ENCODE data around the gene GCK. TPM values are rescaled to one million over a fixed set of nuclear protein-coding genes. Genes with fewer than 3 reads are reported as not detected.

Gene GCK
- total RNA-seq, 1 donor from 2014 or later: 1.7 TPM

- no peak for TF ChIP-seq POLR2A (IDR thresholded peaks at IDR 0.05)
- no peak for TF ChIP-seq CTCF (IDR thresholded peaks at IDR 0.05)
- TF ChIP-seq POLR2AphosphoS5 (IDR thresholded peaks at IDR 0.05; ENCODE audit: insufficient read depth in 1 of 2, low read depth in 1 of 2): no peak
- H3K9me3 ChIP-seq: no peaks in the 10 kb centered on the region
Observed at GRCh38 chr7:44213877-44214388, 24.7 kb upstream of the GCK start.

GRCh38 chr7:44213206-44213876 lies 24.1 kb upstream of the GCK start:
- no peak for DNase-seq (ENCODE audit: extremely low spot score in 2 of 2)
- H3K4me1 ChIP-seq: no peaks in the 10 kb centered on the region
- H3K36me3 ChIP-seq: peaks cover 0 to 47% of the 10 kb centered on the region in 2 donors
- H3K27ac ChIP-seq: no peak overlapping the region
- no peaks in the 10 kb centered on the region for H3K27me3 ChIP-seq
- no peaks in the 10 kb centered on the region for H3K9me3 ChIP-seq
- no peak for TF ChIP-seq POLR2A (IDR thresholded peaks at IDR 0.05)
- TF ChIP-seq CTCF (IDR thresholded peaks at IDR 0.05): no peak
- TF ChIP-seq POLR2AphosphoS5 (IDR thresholded peaks at IDR 0.05; ENCODE audit: insufficient read depth in 1 of 2, low read depth in 1 of 2): no peak
- no peak overlapping the region for H3K4me3 ChIP-seq
- intact Hi-C loops (cut with DNase I): no loop called here

More at GRCh38 chr7:44213877-44214388, 24.7 kb upstream of the GCK start:
- DNase-seq (ENCODE audit: extremely low spot score in 2 of 2): no peak
- Histone ChIP-seq H3K4me1 (no peaks in the 10 kb centered on the region), H3K36me3 (peaks cover 0 to 41% of the 10 kb centered on the region in 2 donors), H3K27me3 (no peaks in the 10 kb centered on the region), H3K27ac (no peak overlapping the region), H3K4me3 (no peak overlapping the region)
- intact Hi-C loops (cut with DNase I): no loop called here

DNA sequence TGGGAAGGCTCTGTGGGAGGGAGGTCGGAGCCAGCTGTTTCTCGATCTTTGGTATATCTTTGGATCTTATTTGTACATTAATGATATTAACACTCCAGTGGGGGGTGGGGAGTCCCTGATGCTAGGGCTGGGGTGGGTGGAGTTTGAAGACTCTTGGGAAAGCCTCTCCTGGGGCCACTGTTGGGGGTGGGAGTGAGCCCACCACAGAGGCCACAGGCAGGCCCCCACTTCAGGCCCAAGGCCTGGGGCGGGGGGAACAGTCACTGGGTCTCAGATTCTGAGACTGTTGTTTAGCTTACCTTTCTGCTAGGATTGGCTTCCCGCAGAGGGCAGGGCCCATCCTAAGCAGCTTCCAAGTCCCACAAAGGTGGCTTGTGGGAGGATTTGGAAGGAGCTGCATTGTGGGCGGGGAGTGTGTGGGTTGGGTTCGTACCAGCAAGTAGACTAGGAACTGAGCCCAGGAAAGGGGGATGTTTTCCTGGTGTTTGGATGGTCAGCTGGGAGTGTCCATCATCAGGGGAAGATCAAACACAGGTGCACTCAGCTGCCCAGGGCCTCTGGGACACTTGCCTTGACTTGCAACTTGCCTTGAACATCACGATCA lies 23.4 kb upstream of the GCK start:
- Histone ChIP-seq H3K36me3 (peaks cover 0 to 54% of the 10 kb centered on the region in 2 donors), H3K4me3 (no peak overlapping the region), H3K27ac (no peak overlapping the region), H3K9me3 (no peaks in the 10 kb centered on the region), H3K27me3 (no peaks in the 10 kb centered on the region), H3K4me1 (no peaks in the 10 kb centered on the region)
- DNase-seq (ENCODE audit: extremely low spot score in 2 of 2): no peak
- intact Hi-C loops (cut with DNase I): no loop called here
- TF ChIP-seq POLR2AphosphoS5 (IDR thresholded peaks at IDR 0.05; ENCODE audit: insufficient read depth in 1 of 2, low read depth in 1 of 2) (no peak), POLR2A (IDR thresholded peaks at IDR 0.05) (no peak), CTCF (IDR thresholded peaks at IDR 0.05) (no peak)

DNA sequence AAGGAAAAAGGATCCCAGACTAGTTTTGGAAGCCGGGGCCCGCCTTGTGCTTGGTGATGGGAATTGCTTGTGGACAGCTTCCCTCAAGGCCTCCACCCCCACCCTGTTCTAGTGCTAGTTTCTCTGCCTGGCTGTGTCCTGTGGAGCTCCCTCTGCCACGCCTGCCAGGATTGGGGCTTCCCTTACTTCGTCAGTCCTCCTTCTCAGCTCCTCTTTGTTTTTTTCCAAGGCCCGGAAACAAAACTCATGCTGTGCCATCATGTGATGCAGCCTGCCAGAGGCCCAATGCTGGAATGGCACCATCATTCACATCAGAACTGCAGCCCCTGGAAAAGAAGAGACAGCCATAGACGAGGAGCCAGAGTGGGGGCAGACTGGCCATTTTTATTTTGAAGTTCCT lies 22.8 kb upstream of the GCK start:
- TF ChIP-seq POLR2AphosphoS5 (IDR thresholded peaks at IDR 0.05; ENCODE audit: insufficient read depth in 1 of 2, low read depth in 1 of 2): no peak
- no peak for TF ChIP-seq POLR2A (IDR thresholded peaks at IDR 0.05)
- H3K9me3 ChIP-seq: no peaks in the 10 kb centered on the region
- peaks cover 0 to 60% of the 10 kb centered on the region in 2 donors for H3K36me3 ChIP-seq
- H3K4me1 ChIP-seq: no peaks in the 10 kb centered on the region
- H3K27me3 ChIP-seq: no peaks in the 10 kb centered on the region
- no peak overlapping the region for H3K27ac ChIP-seq
- intact Hi-C loops (cut with DNase I): no loop called here
- no peak overlapping the region for H3K4me3 ChIP-seq
- no peak for DNase-seq (ENCODE audit: extremely low spot score in 2 of 2)

GRCh38 chr7:44211126-44211675 lies 22.0 kb upstream of the GCK start:
- Histone ChIP-seq H3K4me3 (no peak overlapping the region), H3K27ac (no peak overlapping the region), H3K27me3 (no peaks in the 10 kb centered on the region), H3K4me1 (no peaks in the 10 kb centered on the region), H3K36me3 (peaks cover 0 to 69% of the 10 kb centered on the region in 2 donors), H3K9me3 (no peaks in the 10 kb centered on the region)
- TF ChIP-seq CTCF (IDR thresholded peaks at IDR 0.05): no peak
- TF ChIP-seq POLR2AphosphoS5 (IDR thresholded peaks at IDR 0.05; ENCODE audit: insufficient read depth in 1 of 2, low read depth in 1 of 2): no peak
- TF ChIP-seq POLR2A (IDR thresholded peaks at IDR 0.05): no peak
- intact Hi-C loops (cut with DNase I): no loop called here
- DNase-seq (ENCODE audit: extremely low spot score in 2 of 2): no peak

Data from vagina (tissue), 2 donors.